Chondrocyte (in vitro differentiated cells): ENCODE measurements around the gene TMEM271. TPM values are rescaled to one million over a fixed set of nuclear protein-coding genes. Genes with fewer than 3 reads are reported as not detected.
A peak's percentile ranks its signal among the peaks of the same experiment; 100 is the strongest.

Experiments used
- DNase-seq: peaks from one replicate; pipeline ENCODE4 v3.0.0; 2021; ENCODE audit warnings: mixed read lengths, low spot score
- H3K27ac Mint-ChIP-seq: one replicate; pipeline ENCODE4 v1.8.0; 2021; ENCODE audit warnings: mild to moderate bottlenecking, moderate library complexity, mixed read lengths; ENCODE audit not compliant: unreplicated experiment
- H3K27me3 Mint-ChIP-seq: 2 replicates; pipeline ENCODE4 v1.8.0; 2021; ENCODE audit warnings: low read depth, mixed read lengths
- H3K36me3 Mint-ChIP-seq: 2 replicates; pipeline ENCODE4 v1.8.0; 2021; ENCODE audit warnings: low read depth, mixed read lengths
- H3K4me1 Mint-ChIP-seq: 2 replicates; pipeline ENCODE4 v1.8.0; 2021; ENCODE audit warnings: low read depth, mild to moderate bottlenecking, mixed read lengths
- H3K4me3 Mint-ChIP-seq: one replicate; pipeline ENCODE4 v1.8.0; 2021; ENCODE audit warnings: mild to moderate bottlenecking, moderate library complexity, mixed read lengths; ENCODE audit not compliant: unreplicated experiment
- H3K9me3 Mint-ChIP-seq: 2 replicates; pipeline ENCODE4 v1.8.0; 2021; ENCODE audit warnings: low read depth, mixed read lengths
- CTCF ChIP-seq: fragments of 200-600 bp; sonication (generic); IDR thresholded peaks from 2 replicates; pipeline ENCODE4 v1.5.0; 2021; ENCODE audit warnings: antibody characterized with exemption, mild to moderate bottlenecking, moderate library complexity
- total RNA-seq: library from RNA; stranded (reverse); gene quantifications from 3 replicates; pipeline ENCODE4 v1.2.1, GENCODE V29; 2021

Gene TMEM271
- total RNA-seq, 1 donor from 2014 or later: not detected

- H3K36me3 Mint-ChIP-seq: peaks cover 3% of the 10 kb centered on the region
- TF ChIP-seq CTCF: no peak
- H3K4me1 Mint-ChIP-seq: peaks cover 9% of the 10 kb centered on the region
- peak; percentile 62 for DNase-seq
- peaks cover 8% of the 10 kb centered on the region for H3K9me3 Mint-ChIP-seq
- peaks cover 18% of the 10 kb centered on the region for H3K27me3 Mint-ChIP-seq
- no peak overlapping the region for H3K4me3 Mint-ChIP-seq
- H3K27ac Mint-ChIP-seq: no peak overlapping the region
Measured at GRCh38 chr4:612749-613125, 36.6 kb upstream of the TMEM271 start.

GRCh38 chr4:612052-612748 is 36.1 kb upstream of the TMEM271 start:
- H3K4me3 Mint-ChIP-seq: no peak overlapping the region
- peaks cover 8% of the 10 kb centered on the region for H3K9me3 Mint-ChIP-seq
- peak; percentile 72 for DNase-seq
- H3K36me3 Mint-ChIP-seq: peaks cover 3% of the 10 kb centered on the region
- no peak overlapping the region for H3K27ac Mint-ChIP-seq
- H3K27me3 Mint-ChIP-seq: peaks cover 18% of the 10 kb centered on the region
- H3K4me1 Mint-ChIP-seq: peaks cover 9% of the 10 kb centered on the region
- TF ChIP-seq CTCF: no peak

- Mint-ChIP-seq H3K9me3 (peaks cover 8% of the 10 kb centered on the region), H3K27me3 (peaks cover 14% of the 10 kb centered on the region), H3K4me1 (peaks cover 9% of the 10 kb centered on the region), H3K27ac (no peak overlapping the region), H3K36me3 (peaks cover 3% of the 10 kb centered on the region), H3K4me3 (no peak overlapping the region)
- peak; percentile 83 for DNase-seq
- TF ChIP-seq CTCF: no peak
Measured at GRCh38 chr4:610411-611261, 34.5 kb upstream of the TMEM271 start.

GRCh38 chr4:609400-610050 is 33.4 kb upstream of the TMEM271 start:
- peak; percentile 72 for DNase-seq
- Mint-ChIP-seq H3K4me1 (peaks cover 9% of the 10 kb centered on the region), H3K36me3 (peaks cover 3% of the 10 kb centered on the region), H3K27me3 (peaks cover 7% of the 10 kb centered on the region), H3K27ac (no peak overlapping the region), H3K4me3 (no peak overlapping the region), H3K9me3 (peaks cover 8% of the 10 kb centered on the region)
- TF ChIP-seq CTCF: no peak

GRCh38 chr4:608236-608635 is 32.1 kb upstream of the TMEM271 start:
- Mint-ChIP-seq H3K4me1 (peaks cover 9% of the 10 kb centered on the region), H3K4me3 (no peak overlapping the region), H3K9me3 (peaks cover 8% of the 10 kb centered on the region), H3K27ac (no peak overlapping the region), H3K36me3 (peaks cover 3% of the 10 kb centered on the region), H3K27me3 (peaks cover 3% of the 10 kb centered on the region)
- TF ChIP-seq CTCF: no peak
- DNase-seq: peak; percentile 33
